Fibroblast of mammary gland (primary cell): ENCODE measurements around the gene BIK.

ENCODE experiments used
- DNase-seq: peaks from one replicate; pipeline ENCODE4 v3.0.0-alpha.2; 2010; ENCODE audit warnings: low read depth
- H3K4me3 ChIP-seq: 2 replicates; pipeline ENCODE4 v1.5.1; 2011; ENCODE audit warnings: low read depth, mild to moderate bottlenecking, low read length, moderate library complexity; ENCODE audit not compliant: control insufficient read depth
- TF ChIP-seq, protein P1 (sequence below): conservative IDR thresholded peaks from 2 replicates; pipeline ENCODE4 v1.5.1; 2011; ENCODE audit warnings: low read depth, low read length, inconsistent platforms; ENCODE audit not compliant: control insufficient read depth, insufficient read depth

BIK gene

DNA sequence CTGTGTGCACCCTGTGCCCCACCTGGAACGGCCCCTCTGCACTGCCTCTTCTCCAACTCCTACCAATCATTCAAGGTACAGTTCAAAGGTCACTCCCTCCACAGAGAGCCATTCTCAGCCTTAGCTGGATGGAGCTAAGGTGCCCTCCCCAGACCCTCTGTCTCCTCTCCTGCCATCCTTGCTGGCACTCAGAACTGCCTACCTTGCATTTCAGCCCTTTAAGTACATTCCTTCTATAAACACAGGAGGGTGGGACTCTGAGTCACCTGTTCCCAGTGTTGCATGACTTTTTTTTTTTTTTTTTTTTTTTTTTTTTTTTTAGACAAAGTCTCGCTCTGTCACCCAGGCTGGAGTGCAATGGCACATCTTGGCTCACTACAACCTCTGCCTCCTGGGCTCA lies 29.9 kb upstream of the BIK start:
- TF ChIP-seq, protein P1, sequence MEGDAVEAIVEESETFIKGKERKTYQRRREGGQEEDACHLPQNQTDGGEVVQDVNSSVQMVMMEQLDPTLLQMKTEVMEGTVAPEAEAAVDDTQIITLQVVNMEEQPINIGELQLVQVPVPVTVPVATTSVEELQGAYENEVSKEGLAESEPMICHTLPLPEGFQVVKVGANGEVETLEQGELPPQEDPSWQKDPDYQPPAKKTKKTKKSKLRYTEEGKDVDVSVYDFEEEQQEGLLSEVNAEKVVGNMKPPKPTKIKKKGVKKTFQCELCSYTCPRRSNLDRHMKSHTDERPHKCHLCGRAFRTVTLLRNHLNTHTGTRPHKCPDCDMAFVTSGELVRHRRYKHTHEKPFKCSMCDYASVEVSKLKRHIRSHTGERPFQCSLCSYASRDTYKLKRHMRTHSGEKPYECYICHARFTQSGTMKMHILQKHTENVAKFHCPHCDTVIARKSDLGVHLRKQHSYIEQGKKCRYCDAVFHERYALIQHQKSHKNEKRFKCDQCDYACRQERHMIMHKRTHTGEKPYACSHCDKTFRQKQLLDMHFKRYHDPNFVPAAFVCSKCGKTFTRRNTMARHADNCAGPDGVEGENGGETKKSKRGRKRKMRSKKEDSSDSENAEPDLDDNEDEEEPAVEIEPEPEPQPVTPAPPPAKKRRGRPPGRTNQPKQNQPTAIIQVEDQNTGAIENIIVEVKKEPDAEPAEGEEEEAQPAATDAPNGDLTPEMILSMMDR, result no peak
- DNase-seq, result no peak

DNA sequence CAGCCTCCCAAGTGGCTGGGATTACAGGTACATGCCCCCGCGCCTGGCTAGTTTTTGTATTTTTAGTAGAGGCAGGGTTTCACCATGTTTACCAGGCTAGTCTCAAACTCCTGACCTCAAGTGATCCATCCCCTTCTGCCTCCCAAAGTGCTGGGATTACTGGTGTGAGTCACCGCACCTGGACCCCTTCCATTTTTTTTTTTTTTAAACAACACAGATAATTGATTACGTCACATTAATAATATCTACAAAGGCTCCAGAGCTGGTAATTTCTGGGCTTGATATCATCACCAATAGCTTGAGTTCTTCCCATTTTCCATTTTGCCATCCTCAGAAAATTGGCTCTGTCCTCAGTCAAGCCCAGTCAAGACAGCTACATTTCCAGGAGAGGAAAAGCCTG lies 28.6 kb upstream of the BIK start:
- H3K4me3 ChIP-seq, result no peak overlapping the region
- TF ChIP-seq, protein P1, result no peak
- DNase-seq, result peak; percentile 77

More for the DNA sequence above, 29.9 kb upstream of the BIK start:
- no peak overlapping the region for H3K4me3 ChIP-seq

DNA sequence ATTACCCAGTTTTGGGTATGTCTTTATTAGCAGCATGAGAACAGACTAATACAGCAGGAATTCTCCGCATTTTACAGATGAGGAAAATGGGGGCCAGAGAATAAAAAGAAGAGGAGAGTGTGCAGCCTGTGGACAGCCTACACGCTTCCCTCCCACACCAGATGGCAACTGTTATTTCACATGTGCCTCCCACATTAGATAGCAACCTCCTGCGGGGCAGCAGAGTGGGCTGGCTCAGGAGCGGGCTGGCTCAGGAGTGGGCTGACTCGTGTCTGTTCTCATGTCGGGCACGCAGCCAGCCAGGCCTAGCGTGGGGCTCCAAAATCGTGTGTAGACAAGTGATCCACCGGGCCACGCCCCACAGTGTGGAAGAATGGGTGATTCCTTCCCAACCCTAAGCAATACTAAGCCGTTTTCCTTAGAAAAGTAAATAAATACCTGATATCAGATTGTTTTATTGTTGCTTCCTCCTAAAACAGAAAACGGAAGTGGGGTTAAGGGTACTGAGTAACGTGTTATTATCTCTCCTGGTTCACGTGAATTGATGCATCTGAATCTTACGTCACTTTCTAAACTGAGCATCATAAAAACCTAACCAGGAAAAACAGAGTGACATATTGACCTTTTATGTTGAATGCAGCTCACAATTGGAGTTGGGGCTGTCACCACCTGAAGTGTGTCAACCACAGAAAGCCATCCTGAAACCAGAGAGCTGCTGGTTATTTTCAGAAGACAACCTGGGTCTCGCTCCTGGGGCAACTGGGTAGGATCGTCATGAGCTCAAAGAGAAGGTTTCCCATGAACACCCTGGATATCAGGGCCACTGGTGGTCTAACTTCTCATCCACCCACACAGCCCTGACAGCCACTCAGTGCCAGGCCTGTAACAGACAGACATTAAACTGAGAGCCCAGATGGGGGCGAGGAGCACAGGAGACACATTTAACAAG lies 24.6 kb upstream of the BIK start:
- H3K4me3 ChIP-seq, result no peak overlapping the region
- DNase-seq, result no peak
- TF ChIP-seq, protein P1, result no peak

DNA sequence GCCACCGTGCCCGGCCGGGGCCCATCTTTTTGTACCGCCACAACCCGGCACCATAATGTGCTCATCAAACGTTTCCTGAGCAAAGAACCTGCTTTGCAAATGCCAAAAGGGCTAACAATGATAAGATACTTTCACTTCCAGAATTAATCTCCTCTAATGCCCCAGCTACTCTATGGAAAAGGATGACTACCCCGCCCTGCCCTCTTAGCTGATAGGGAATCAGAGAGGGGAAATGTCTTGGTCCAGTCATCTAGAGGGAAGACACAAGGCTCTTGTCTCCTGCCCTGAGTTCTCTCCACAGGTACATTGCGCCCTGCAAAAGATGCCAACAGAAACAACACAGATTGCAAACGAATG lies 21.9 kb upstream of the BIK start:
- no peak for DNase-seq
- peak overlapping the region; percentile 76 for H3K4me3 ChIP-seq
- TF ChIP-seq, protein P1, result no peak

DNA sequence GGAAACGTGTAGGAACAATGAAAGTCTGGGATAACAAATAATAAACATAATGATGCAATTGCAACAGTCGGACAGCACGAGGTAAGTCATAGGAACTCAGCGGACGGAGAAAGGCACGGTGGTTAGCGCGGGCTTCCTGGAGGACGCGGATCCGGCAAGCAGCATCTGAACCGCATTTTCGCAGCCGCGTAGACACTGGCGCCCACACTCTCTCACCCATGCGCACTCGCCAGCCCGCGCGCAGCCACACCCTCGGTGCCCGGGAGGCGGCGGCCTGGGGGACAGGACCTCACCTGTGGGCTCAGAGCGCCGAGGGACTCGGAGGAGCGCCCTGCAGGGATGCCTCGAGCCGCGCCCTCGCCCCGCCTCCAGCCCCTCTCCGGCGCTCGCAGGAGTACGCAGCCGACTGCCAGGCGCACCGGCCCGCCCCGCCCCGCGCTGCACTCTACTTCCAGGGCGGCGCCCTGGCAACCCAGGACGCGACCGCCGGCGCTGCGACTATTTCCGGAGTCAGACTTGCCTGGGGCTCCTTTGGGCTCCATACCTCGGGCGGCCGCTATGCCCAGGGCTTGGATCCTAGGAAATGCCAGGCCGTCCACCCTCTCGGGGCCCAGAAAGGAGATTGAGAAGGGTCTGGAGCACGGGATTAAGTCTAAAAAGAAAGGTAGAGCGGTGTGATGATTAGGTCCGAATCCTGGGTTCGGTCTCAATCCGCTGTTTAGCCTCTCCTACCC lies 21.4 kb upstream of the BIK start, which contains the start of gene TTLL1:
Gene TTLL1, minus strand, starts transcription at position 408 of the 734 bp plus-strand sequence. CDS start 13,805 bp downstream, outside the sequence.
- peak; percentile 75 for DNase-seq
- H3K4me3 ChIP-seq, result peak within 1 kb of the TSS; percentile 76
- TF ChIP-seq, protein P1, result no peak

DNA sequence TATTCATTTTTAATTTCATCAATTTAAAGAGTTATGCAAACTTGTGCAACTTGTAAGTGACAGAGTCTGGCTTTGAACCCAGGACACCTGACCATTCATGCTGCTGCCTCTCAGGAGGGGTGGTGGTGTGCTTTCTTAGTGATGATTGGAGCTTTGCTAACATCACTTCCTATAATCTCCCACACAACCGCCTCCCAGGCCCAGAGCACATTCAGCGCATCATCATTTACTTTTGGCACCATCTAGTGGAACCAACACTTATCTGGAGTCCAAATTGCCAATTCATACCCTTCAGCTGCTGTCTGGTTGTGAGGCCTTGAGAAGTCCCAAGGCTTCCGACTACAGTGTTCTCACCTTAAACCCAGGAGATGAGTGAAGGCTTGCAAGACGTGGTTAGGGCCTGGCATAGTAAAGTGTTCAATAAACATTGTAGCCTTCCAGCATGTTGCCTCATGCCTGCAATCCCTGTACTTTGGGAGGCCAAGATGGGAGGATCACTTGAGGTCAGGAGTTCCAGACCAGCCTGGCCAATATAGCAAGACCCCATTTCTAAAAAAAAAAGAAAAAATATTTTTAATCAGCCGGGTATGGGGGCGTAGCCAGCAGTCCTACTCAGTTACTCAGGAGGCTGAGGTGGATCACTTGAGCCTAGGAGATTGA lies 20.3 kb upstream of the BIK start:
- no peak overlapping the region for H3K4me3 ChIP-seq
- TF ChIP-seq, protein P1, result peak; percentile 54
- peak; percentile 93 for DNase-seq
